Gastrocnemius medialis (tissue), 4 donors: Measurements from ENCODE around the gene PPARA. TPM values are rescaled to one million over a fixed set of nuclear protein-coding genes. Genes with fewer than 3 reads are reported as not detected.

ENCODE experiments used
- ATAC-seq, 2 donors: fragments of 150-250 bp; one replicate each; pipeline ENCODE4 v1.9.1; 2016
- DNase-seq, 2 donors: peaks; one replicate each; pipeline ENCODE4 v3.0.0-alpha.2; 2019
- H3K27ac ChIP-seq, 4 donors: fragments of 200-600 bp; sonication (generic); 1 replicate in 1 of 4; 2 replicates in 3 of 4; pipeline ENCODE4 v1.5.1; 2016 to 2018; ENCODE audit warnings: mild to moderate bottlenecking in 2 of 4, moderate library complexity in 1 of 4
- H3K27me3 ChIP-seq, 3 donors: fragments of 200-600 bp; sonication (generic) in 2 of 3; 1 replicate in 1 of 3; 2 replicates in 2 of 3; pipeline versions ENCODE4 v1.5.1 to v1.6.0; 2016 to 2019; ENCODE audit warnings: mild to moderate bottlenecking in 1 of 3, moderate library complexity in 1 of 3
- H3K36me3 ChIP-seq, 2 donors: fragments of 200-600 bp; sonication (generic) in 1 of 2; one replicate each; pipeline ENCODE4 v1.5.1; 2017 to 2018
- H3K4me1 ChIP-seq, 2 donors: fragments of 200-600 bp; sonication (generic) in 1 of 2; one replicate each; pipeline ENCODE4 v1.5.1; 2016 to 2017; ENCODE audit warnings: mild to moderate bottlenecking in 2 of 2
- H3K4me3 ChIP-seq, 4 donors: fragments of 200-600 bp; sonication (generic) in 3 of 4; 1 replicate in 1 of 4; 2 replicates in 3 of 4; pipeline ENCODE4 v1.5.1; 2016 to 2019; ENCODE audit warnings: mild to moderate bottlenecking in 2 of 4
- H3K9me3 ChIP-seq, 3 donors: fragments of 200-600 bp; sonication (generic) in 2 of 3; 1 replicate in 1 of 3; 2 replicates in 2 of 3; pipeline ENCODE4 v1.5.1; 2016 to 2019
- POLR2A ChIP-seq, 2 donors: fragments of 450-650 bp; IDR thresholded peaks; one replicate each; pipeline ENCODE4 v1.6.1; 2017; ENCODE audit warnings: antibody characterized with exemption in 2 of 2, mild to moderate bottlenecking in 2 of 2, moderate library complexity in 2 of 2
- in situ Hi-C, 4 donors: fragments of 200-750 bp; cut with MboI; loops; one replicate each; pipeline versions ENCODE4 v1.15.0 to v1.8.0; 2017; ENCODE audit warnings: low sequenced_read_pairs in 4 of 4
- intact Hi-C: fragments of 100-400 bp; cut with DNase I; formaldehyde crosslinking; loops from one replicate; pipeline ENCODE4 v1.15.1; 2023; ENCODE audit warnings: low total_unique reads
- total RNA-seq, 4 donors: library from RNA; depleted of rRNA; stranded (reverse); fragments of >200 nt; gene quantifications; one replicate each; pipeline versions ENCODE4 v1.1.0 to v1.2.3, GENCODE V29; 2016
- TF ChIP-seq, protein P1 (sequence below), 5 experiments: fragments of 450-650 bp in 3 of 5; fragments of 200-600 bp in 2 of 5; sonication (generic) in 2 of 5; IDR thresholded peaks in 4 of 5; conservative IDR thresholded peaks in 1 of 5; 1 replicate in 4 of 5; 2 replicates in 1 of 5; pipeline ENCODE4 v1.5.1; 2016 to 2019; ENCODE audit warnings: antibody characterized with exemption in 5 of 5, mild to moderate bottlenecking in 3 of 5, moderate library complexity in 3 of 5

The PPARA gene
- total RNA-seq, 4 donors from 2014 or later = 29.6 to 74.8 (median 57.9) TPM

DNA sequence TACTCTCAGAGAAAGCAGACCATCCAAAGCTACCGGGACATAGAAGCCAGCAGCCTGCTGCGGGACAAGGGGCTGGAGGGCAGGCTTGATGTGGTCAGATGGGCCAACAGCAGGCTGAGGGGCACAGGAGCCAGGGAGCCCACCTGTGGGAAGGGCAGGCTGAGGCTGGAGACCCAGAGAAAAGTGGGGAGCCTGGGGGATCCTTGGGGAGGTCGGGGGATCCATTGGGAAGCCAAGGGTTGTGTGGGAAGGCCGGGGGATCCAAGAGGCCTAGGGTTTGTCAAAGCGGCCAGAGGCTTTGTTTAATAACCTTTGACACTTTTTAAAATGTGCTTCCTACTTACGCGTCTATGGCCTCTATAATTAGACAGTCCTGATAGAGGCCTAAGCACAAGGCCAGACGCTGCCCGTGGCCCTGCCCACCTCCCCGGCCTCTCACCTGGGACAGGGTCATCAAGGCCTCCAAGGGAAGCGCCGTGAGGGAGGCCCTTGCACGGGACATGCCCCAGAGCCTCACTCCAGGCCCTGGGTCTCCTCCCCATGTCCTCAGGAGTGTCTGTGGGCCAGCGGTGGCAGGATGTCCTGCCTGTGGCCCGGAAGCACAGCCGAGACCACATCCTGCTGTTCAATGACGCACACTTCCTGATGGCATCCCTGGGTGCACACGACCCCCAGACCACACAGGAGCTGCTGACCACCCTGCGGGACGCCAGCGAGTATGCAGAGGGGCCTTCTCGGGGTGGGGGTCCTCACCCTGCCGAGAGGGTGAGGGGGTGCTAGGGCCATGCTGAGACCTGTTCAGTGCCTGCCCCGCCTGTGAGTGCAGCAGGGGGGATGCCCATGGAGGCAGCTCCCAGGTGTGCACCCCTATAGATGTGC, 137.8 kb downstream of the PPARA start:
- ATAC-seq = no peak
- DNase-seq = no peak
- H3K4me3 ChIP-seq = peak overlapping the region in 1 of 4 donors; percentile 27
- peaks cover 0 to 41% of the 10 kb centered on the region in 2 donors for H3K36me3 ChIP-seq
- TF ChIP-seq, protein P1, sequence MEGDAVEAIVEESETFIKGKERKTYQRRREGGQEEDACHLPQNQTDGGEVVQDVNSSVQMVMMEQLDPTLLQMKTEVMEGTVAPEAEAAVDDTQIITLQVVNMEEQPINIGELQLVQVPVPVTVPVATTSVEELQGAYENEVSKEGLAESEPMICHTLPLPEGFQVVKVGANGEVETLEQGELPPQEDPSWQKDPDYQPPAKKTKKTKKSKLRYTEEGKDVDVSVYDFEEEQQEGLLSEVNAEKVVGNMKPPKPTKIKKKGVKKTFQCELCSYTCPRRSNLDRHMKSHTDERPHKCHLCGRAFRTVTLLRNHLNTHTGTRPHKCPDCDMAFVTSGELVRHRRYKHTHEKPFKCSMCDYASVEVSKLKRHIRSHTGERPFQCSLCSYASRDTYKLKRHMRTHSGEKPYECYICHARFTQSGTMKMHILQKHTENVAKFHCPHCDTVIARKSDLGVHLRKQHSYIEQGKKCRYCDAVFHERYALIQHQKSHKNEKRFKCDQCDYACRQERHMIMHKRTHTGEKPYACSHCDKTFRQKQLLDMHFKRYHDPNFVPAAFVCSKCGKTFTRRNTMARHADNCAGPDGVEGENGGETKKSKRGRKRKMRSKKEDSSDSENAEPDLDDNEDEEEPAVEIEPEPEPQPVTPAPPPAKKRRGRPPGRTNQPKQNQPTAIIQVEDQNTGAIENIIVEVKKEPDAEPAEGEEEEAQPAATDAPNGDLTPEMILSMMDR (IDR thresholded peaks at IDR 0.05 in 4 of 5, conservative IDR thresholded peaks at IDR 0.05 in 1 of 5) = no peak
- no peak for TF ChIP-seq POLR2A (IDR thresholded peaks at IDR 0.05)
- intact Hi-C loops = no loop called here
- in situ Hi-C loops = no loop called here
- no peaks in the 10 kb centered on the region for H3K9me3 ChIP-seq
- peak overlapping the region in 3 of 4 donors; percentile 29 to 45 (median 35) for H3K27ac ChIP-seq
- H3K4me1 ChIP-seq = peaks cover 11 to 14% of the 10 kb centered on the region in 2 donors
- no peaks in the 10 kb centered on the region for H3K27me3 ChIP-seq

DNA sequence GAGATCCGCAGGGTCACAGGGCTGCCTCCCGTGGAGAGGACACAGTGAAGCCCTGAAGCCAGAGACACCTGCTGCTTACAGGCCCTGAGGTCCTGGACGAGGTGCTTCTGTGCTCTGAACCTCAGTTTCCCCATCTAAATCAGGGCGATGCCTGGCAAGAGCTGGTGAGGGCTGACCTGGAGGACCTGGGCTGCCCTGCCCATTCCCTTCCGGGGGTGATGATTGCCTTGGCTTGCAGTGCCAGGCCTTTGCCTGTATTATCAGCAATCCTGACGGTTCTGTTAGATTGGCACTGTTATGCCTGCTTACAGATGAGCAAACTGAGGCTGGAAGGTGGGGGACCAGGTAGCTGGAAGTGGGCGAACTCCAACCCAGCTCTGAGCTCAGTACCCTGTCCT, 138.5 kb downstream of the PPARA start:
- H3K27me3 ChIP-seq = no peaks in the 10 kb centered on the region
- in situ Hi-C loops = no loop called here
- intact Hi-C loops = no loop called here
- no peak for ATAC-seq
- TF ChIP-seq, protein P1 (IDR thresholded peaks at IDR 0.05 in 4 of 5, conservative IDR thresholded peaks at IDR 0.05 in 1 of 5) = no peak
- no peak for TF ChIP-seq POLR2A (IDR thresholded peaks at IDR 0.05)
- no peak overlapping the region for H3K4me3 ChIP-seq
- H3K27ac ChIP-seq = no peak overlapping the region
- no peak for DNase-seq
- H3K4me1 ChIP-seq = peaks cover 11 to 14% of the 10 kb centered on the region in 2 donors
- peaks cover 0 to 44% of the 10 kb centered on the region in 2 donors for H3K36me3 ChIP-seq
- H3K9me3 ChIP-seq = no peaks in the 10 kb centered on the region

DNA sequence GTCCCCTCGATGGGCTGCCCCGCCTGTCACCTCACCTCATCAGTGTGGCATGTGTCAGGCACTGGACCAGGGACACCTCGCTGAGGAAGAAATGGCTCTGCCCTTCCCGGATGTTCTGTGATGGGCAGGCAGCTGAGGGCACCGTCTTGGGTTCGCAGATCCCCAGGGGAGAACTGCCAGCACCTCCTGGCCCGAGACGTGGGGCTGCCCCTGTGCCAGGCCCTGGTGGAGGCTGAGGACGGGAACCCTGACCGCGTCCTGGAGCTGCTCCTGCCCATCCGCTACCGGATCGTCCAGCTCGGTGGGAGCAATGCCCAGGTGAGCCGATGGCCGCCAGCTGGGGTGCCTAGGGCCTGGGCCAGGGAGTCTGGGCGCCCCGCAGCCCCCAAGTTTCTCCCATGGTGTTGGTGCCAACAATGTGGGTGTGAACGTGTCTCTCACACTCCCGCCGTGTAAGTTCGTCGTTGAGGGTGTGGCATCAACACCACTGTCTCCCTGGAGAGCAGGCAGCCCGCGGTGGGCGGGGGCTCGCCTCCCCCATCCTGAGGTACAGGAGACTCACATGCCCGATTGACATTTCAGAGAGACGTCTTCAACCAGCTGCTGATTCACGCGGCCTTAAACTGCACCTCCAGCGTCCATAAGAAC, 139.0 kb downstream of the PPARA start:
- TF ChIP-seq, protein P1 (IDR thresholded peaks at IDR 0.05 in 4 of 5, conservative IDR thresholded peaks at IDR 0.05 in 1 of 5) = no peak
- no peak for TF ChIP-seq POLR2A (IDR thresholded peaks at IDR 0.05)
- DNase-seq (no peak), ATAC-seq (no peak)
- Histone ChIP-seq H3K9me3 (no peaks in the 10 kb centered on the region), H3K4me1 (peaks cover 11 to 14% of the 10 kb centered on the region in 2 donors), H3K4me3 (no peak overlapping the region), H3K27me3 (no peaks in the 10 kb centered on the region), H3K36me3 (peaks cover 0 to 39% of the 10 kb centered on the region in 2 donors), H3K27ac (peak overlapping the region in 3 of 4 donors; percentile 68 to 77 (median 74))
- intact Hi-C loops = no loop called here
- in situ Hi-C loops = no loop called here

DNA sequence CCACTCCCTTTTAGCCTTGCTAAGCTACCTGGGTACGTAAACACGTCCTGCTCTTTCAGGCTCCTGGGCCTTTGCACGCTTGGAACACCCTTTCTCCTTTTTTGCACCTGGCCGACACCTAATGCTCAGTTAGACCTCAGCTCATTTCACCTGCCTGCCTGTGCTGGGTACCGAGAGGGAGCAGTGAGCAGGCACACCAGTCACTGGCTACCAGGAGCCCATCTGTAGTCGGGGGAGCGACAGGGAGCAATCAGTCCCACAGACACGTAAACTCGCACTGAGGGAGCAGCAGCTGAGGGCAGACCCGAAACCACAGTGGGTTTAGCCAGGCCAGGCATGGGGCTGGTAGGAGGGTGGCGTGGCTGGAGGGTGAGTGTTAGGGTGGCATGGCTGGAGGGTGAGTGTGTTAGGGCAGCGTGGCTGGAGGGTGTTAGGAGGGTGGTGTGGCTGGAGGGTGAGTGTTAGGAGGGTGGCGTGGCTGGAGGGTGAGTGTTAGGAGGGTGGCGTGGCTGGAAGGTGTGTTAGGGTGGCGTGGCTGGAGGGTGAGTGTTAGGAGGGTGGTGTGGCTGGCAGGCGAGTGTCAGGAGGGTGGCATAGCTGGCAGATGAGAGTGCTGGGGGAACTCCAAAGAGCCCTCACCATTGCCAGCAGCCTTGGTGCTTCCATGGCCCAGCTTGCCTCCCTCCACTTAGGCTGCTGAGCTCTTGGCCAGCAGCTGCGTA, 140.0 kb downstream of the PPARA start:
- Histone ChIP-seq H3K4me1 (peaks cover 11 to 14% of the 10 kb centered on the region in 2 donors), H3K36me3 (peaks cover 0 to 30% of the 10 kb centered on the region in 2 donors), H3K27me3 (no peaks in the 10 kb centered on the region), H3K27ac (peak overlapping the region in 3 of 4 donors; percentile 68 to 77 (median 74)), H3K4me3 (no peak overlapping the region), H3K9me3 (no peaks in the 10 kb centered on the region)
- in situ Hi-C loops = no loop called here
- DNase-seq (peak; percentile 44 to 53), ATAC-seq (peak; percentile 66 to 78)
- TF ChIP-seq, protein P1 (IDR thresholded peaks at IDR 0.05 in 4 of 5, conservative IDR thresholded peaks at IDR 0.05 in 1 of 5) = no peak
- TF ChIP-seq POLR2A (IDR thresholded peaks at IDR 0.05) = no peak
- intact Hi-C loops = loop anchor here (2.0 kb wide), 1 partner anchor 141 kb away; no protein-coding TSS in a partner anchor
